Glutamatergic neuron (in vitro differentiated cells): ENCODE results near the gene LHFPL3. TPM values are rescaled to one million over a fixed set of nuclear protein-coding genes. Genes with fewer than 3 reads are reported as not detected.

Experiments used
- DNase-seq: peaks from one replicate; pipeline ENCODE4 v3.0.0; 2022
- H3K27ac Mint-ChIP-seq: one replicate; pipeline ENCODE4 v1.8.0; 2020; ENCODE audit warnings: mild to moderate bottlenecking, mixed read lengths, inconsistent platforms; ENCODE audit not compliant: unreplicated experiment
- H3K27me3 Mint-ChIP-seq: one replicate; pipeline ENCODE4 v1.8.0; 2020; ENCODE audit warnings: mild to moderate bottlenecking, moderate library complexity, mixed read lengths, inconsistent platforms; ENCODE audit not compliant: unreplicated experiment
- H3K36me3 Mint-ChIP-seq: one replicate; pipeline ENCODE4 v1.8.0; 2020; ENCODE audit warnings: mild to moderate bottlenecking, mixed read lengths, inconsistent platforms; ENCODE audit not compliant: unreplicated experiment
- H3K4me1 Mint-ChIP-seq: one replicate; pipeline ENCODE4 v1.8.0; 2020; ENCODE audit warnings: mild to moderate bottlenecking, low read depth, mixed read lengths, inconsistent platforms; ENCODE audit not compliant: unreplicated experiment
- H3K4me3 Mint-ChIP-seq: one replicate; pipeline ENCODE4 v1.8.0; 2020; ENCODE audit warnings: mild to moderate bottlenecking, mixed read lengths, inconsistent platforms; ENCODE audit not compliant: unreplicated experiment
- H3K9me3 Mint-ChIP-seq: one replicate; pipeline ENCODE4 v1.8.0; 2020; ENCODE audit warnings: mild to moderate bottlenecking, moderate library complexity, mixed read lengths, inconsistent platforms; ENCODE audit not compliant: unreplicated experiment
- total RNA-seq: library from RNA; stranded (reverse); fragmentation: NEBNext Ultra II Directional; extraction: Animal tissue kit (Norgen Biotek cat#: 25700); gene quantifications from one replicate; pipeline ENCODE4 v1.2.1, GENCODE V29; 2021; ENCODE audit not compliant: unreplicated experiment
- TF ChIP-seq, protein P1 (sequence below): fragments of 200-600 bp; sonication (generic); IDR thresholded peaks from one replicate; pipeline ENCODE4 v1.5.0; 2021; ENCODE audit not compliant: partially characterized antibody, unreplicated experiment

Gene LHFPL3
- total RNA-seq, 1 donor from 2014 or later: not detected

- no peaks in the 10 kb centered on the region for H3K36me3 Mint-ChIP-seq
- no peaks in the 10 kb centered on the region for H3K27me3 Mint-ChIP-seq
- H3K4me3 Mint-ChIP-seq: no peak overlapping the region
- no peak overlapping the region for H3K27ac Mint-ChIP-seq
- no peak for DNase-seq
- TF ChIP-seq, protein P1, sequence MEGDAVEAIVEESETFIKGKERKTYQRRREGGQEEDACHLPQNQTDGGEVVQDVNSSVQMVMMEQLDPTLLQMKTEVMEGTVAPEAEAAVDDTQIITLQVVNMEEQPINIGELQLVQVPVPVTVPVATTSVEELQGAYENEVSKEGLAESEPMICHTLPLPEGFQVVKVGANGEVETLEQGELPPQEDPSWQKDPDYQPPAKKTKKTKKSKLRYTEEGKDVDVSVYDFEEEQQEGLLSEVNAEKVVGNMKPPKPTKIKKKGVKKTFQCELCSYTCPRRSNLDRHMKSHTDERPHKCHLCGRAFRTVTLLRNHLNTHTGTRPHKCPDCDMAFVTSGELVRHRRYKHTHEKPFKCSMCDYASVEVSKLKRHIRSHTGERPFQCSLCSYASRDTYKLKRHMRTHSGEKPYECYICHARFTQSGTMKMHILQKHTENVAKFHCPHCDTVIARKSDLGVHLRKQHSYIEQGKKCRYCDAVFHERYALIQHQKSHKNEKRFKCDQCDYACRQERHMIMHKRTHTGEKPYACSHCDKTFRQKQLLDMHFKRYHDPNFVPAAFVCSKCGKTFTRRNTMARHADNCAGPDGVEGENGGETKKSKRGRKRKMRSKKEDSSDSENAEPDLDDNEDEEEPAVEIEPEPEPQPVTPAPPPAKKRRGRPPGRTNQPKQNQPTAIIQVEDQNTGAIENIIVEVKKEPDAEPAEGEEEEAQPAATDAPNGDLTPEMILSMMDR: no peak
- H3K9me3 Mint-ChIP-seq: no peaks in the 10 kb centered on the region
- peaks cover 12% of the 10 kb centered on the region for H3K4me1 Mint-ChIP-seq
Observed at GRCh38 chr7:104534149-104534548, 205.7 kb downstream of the LHFPL3 start.

GRCh38 chr7:104535841-104536240, 207.4 kb downstream of the LHFPL3 start:
- H3K9me3 Mint-ChIP-seq: no peaks in the 10 kb centered on the region
- TF ChIP-seq, protein P1: no peak
- DNase-seq: no peak
- H3K4me3 Mint-ChIP-seq: no peak overlapping the region
- H3K27me3 Mint-ChIP-seq: no peaks in the 10 kb centered on the region
- peaks cover 13% of the 10 kb centered on the region for H3K4me1 Mint-ChIP-seq
- no peak overlapping the region for H3K27ac Mint-ChIP-seq
- no peaks in the 10 kb centered on the region for H3K36me3 Mint-ChIP-seq

- peaks cover 18% of the 10 kb centered on the region for H3K4me1 Mint-ChIP-seq
- no peaks in the 10 kb centered on the region for H3K27me3 Mint-ChIP-seq
- TF ChIP-seq, protein P1: no peak
- H3K27ac Mint-ChIP-seq: no peak overlapping the region
- no peak for DNase-seq
- H3K9me3 Mint-ChIP-seq: no peaks in the 10 kb centered on the region
- no peak overlapping the region for H3K4me3 Mint-ChIP-seq
- no peaks in the 10 kb centered on the region for H3K36me3 Mint-ChIP-seq
Observed at GRCh38 chr7:104536956-104537355, 208.6 kb downstream of the LHFPL3 start.

- Mint-ChIP-seq H3K36me3 (no peaks in the 10 kb centered on the region), H3K9me3 (no peaks in the 10 kb centered on the region), H3K27me3 (no peaks in the 10 kb centered on the region), H3K4me3 (no peak overlapping the region), H3K27ac (no peak overlapping the region), H3K4me1 (peaks cover 18% of the 10 kb centered on the region)
- TF ChIP-seq, protein P1: no peak
- no peak for DNase-seq
Observed at GRCh38 chr7:104538152-104538551, 209.7 kb downstream of the LHFPL3 start.

- Mint-ChIP-seq H3K36me3 (no peaks in the 10 kb centered on the region), H3K27me3 (no peaks in the 10 kb centered on the region), H3K4me1 (peaks cover 10% of the 10 kb centered on the region), H3K4me3 (no peak overlapping the region), H3K27ac (no peak overlapping the region), H3K9me3 (no peaks in the 10 kb centered on the region)
- TF ChIP-seq, protein P1: no peak
- no peak for DNase-seq
Observed at GRCh38 chr7:104541897-104542296, 213.5 kb downstream of the LHFPL3 start.
